GM06990 (cell line): Measurements from ENCODE around the gene PRKN.

Experiments
- DNase-seq: peaks from one replicate; pipeline ENCODE4 v3.0.0-alpha.2; 2011; ENCODE audit not compliant: insufficient read length; ENCODE audit errors: extremely low read depth
- H3K27me3 ChIP-seq: replicated peaks from 2 replicates; pipeline ENCODE4 v1.6.0; 2011; ENCODE audit warnings: low read length; ENCODE audit not compliant: control insufficient read depth, insufficient read depth
- H3K36me3 ChIP-seq: 2 replicates; pipeline ENCODE4 v1.5.1; 2011; ENCODE audit warnings: low read length; ENCODE audit not compliant: control insufficient read depth, insufficient read depth
- H3K4me3 ChIP-seq: replicated peaks from 2 replicates; pipeline ENCODE4 v1.5.1; 2011; ENCODE audit warnings: low read depth, mild to moderate bottlenecking, control low read depth, low read length
- CTCF ChIP-seq: IDR thresholded peaks from 2 replicates; pipeline ENCODE4 v1.5.1; 2011; ENCODE audit warnings: low read length, control low read depth, mild to moderate bottlenecking, inconsistent platforms; ENCODE audit not compliant: insufficient read depth, poor library complexity, severe bottlenecking

PRKN gene

GRCh38 chr6:161736781-161737292, 990.7 kb downstream of the PRKN start:
- Histone ChIP-seq H3K36me3 (no peaks in the 10 kb centered on the region), H3K27me3 (no peaks in the 10 kb centered on the region), H3K4me3 (no peak overlapping the region)
- TF ChIP-seq CTCF, result no peak
- no peak for DNase-seq

GRCh38 chr6:161736326-161736725, 991.2 kb downstream of the PRKN start:
- no peak for TF ChIP-seq CTCF
- Histone ChIP-seq H3K4me3 (no peak overlapping the region), H3K27me3 (no peaks in the 10 kb centered on the region), H3K36me3 (no peaks in the 10 kb centered on the region)
- no peak for DNase-seq

GRCh38 chr6:161732594-161732993, 995.0 kb downstream of the PRKN start:
- Histone ChIP-seq H3K27me3 (no peaks in the 10 kb centered on the region), H3K4me3 (no peak overlapping the region), H3K36me3 (no peaks in the 10 kb centered on the region)
- TF ChIP-seq CTCF, result no peak
- DNase-seq, result no peak

- H3K36me3 ChIP-seq, result no peaks in the 10 kb centered on the region
- TF ChIP-seq CTCF, result no peak
- no peak overlapping the region for H3K4me3 ChIP-seq
- H3K27me3 ChIP-seq, result no peaks in the 10 kb centered on the region
- no peak for DNase-seq
Measured at GRCh38 chr6:161727083-161727833, 1000.3 kb downstream of the PRKN start.

- H3K27me3 ChIP-seq, result no peaks in the 10 kb centered on the region
- DNase-seq, result no peak
- TF ChIP-seq CTCF, result no peak
- no peaks in the 10 kb centered on the region for H3K36me3 ChIP-seq
- no peak overlapping the region for H3K4me3 ChIP-seq
Measured at GRCh38 chr6:161722394-161722793, 1005.2 kb downstream of the PRKN start.
